ENCODE results near the gene GP1BA. TPM values are rescaled to one million over a fixed set of nuclear protein-coding genes. Genes with fewer than 3 reads are reported as not detected.

The GP1BA gene
- total and polyA plus RNA-seq, 4 donors: 0.03 to 2.3 (median 0.18) TPM; not detected in 1

GRCh38 chr17:4919511-4920047 lies 12.5 kb upstream of the GP1BA start:
- H3K4me1 ChIP-seq (ENCODE audit: control insufficient read depth in 4 of 4, insufficient read depth in 4 of 4, low read length in 3 of 4): peaks cover 3 to 22% (median 16%) of the 10 kb centered on the region in 4 donors
- DNase-seq (ENCODE audit: low spot score): no peak
- H3K27me3 ChIP-seq (ENCODE audit: control insufficient read depth in 4 of 4, insufficient read depth in 4 of 4, low read length in 3 of 4): no peaks in the 10 kb centered on the region
- H3K9ac ChIP-seq (ENCODE audit: low read depth in 1 of 2, low read length in 2 of 2): peak overlapping the region in 1 of 2 donors; percentile 34
- no peaks in the 10 kb centered on the region for H3K36me3 ChIP-seq (ENCODE audit: control insufficient read depth in 4 of 4, insufficient read depth in 3 of 4, low read depth in 1 of 4, low read length in 3 of 4)
- H3K27ac ChIP-seq (ENCODE audit: low read depth in 1 of 2, low read length in 2 of 2): peak overlapping the region; percentile 92 to 95
- H3K4me3 ChIP-seq (ENCODE audit: low read depth in 1 of 3, low read length in 3 of 3): no peak overlapping the region
- H3K9me3 ChIP-seq (ENCODE audit: control insufficient read depth in 4 of 4, low read length in 3 of 4): no peaks in the 10 kb centered on the region
- no peak for TF ChIP-seq NR2F2 (IDR thresholded peaks at IDR 0.05)
- TF ChIP-seq ZBTB33 (IDR thresholded peaks at IDR 0.05): no peak
- no peak for TF ChIP-seq GABPA (IDR thresholded peaks at IDR 0.05 in 1 of 2, conservative IDR thresholded peaks at IDR 0.05 in 1 of 2)
- TF ChIP-seq RAD21 (IDR thresholded peaks at IDR 0.05): no peak
- TF ChIP-seq HNF4G (IDR thresholded peaks at IDR 0.05): no peak
- 61% methylated on average over 8 of the region's 8 CpGs for WGBS

GRCh38 chr17:4920351-4921048 lies 11.6 kb upstream of the GP1BA start:
- TF ChIP-seq RAD21 (IDR thresholded peaks at IDR 0.05): peak in 1 of 2 donors; percentile 16
- no peak for TF ChIP-seq EGR1 (IDR thresholded peaks at IDR 0.05; ENCODE audit: low read depth in 2 of 2)
- TF ChIP-seq HNF4G (IDR thresholded peaks at IDR 0.05): no peak
- TF ChIP-seq NR2F2 (IDR thresholded peaks at IDR 0.05): no peak
- TF ChIP-seq ZBTB33 (IDR thresholded peaks at IDR 0.05): peak; percentile 74
- TF ChIP-seq TAF1 (conservative IDR thresholded peaks at IDR 0.05): peak; percentile 57
- TF ChIP-seq SP1 (IDR thresholded peaks at IDR 0.05): peak; percentile 79
- TF ChIP-seq JUND (IDR thresholded peaks at IDR 0.05): peak; percentile 45 to 57
- TF ChIP-seq RXRA (IDR thresholded peaks at IDR 0.05): peak in 1 of 2 donors; percentile 43
- TF ChIP-seq MAX (IDR thresholded peaks at IDR 0.05): no peak
- TF ChIP-seq FOXA1 (IDR thresholded peaks at IDR 0.05): no peak
- no peak for TF ChIP-seq CTCF (IDR thresholded peaks at IDR 0.05; ENCODE audit: low read depth, low read length, missing input control)
- TF ChIP-seq HNF4A (conservative IDR thresholded peaks at IDR 0.05): peak; percentile 58 to 81
- TF ChIP-seq ATF3 (IDR thresholded peaks at IDR 0.05): no peak
- peak; percentile 29 for TF ChIP-seq REST (IDR thresholded peaks at IDR 0.05)
- TF ChIP-seq YY1 (IDR thresholded peaks at IDR 0.05): peak; percentile 86
- TF ChIP-seq FOXA2 (IDR thresholded peaks at IDR 0.05): peak; percentile 31
- peak in 1 of 2 donors; percentile 47 for TF ChIP-seq GABPA (IDR thresholded peaks at IDR 0.05 in 1 of 2, conservative IDR thresholded peaks at IDR 0.05 in 1 of 2)
- H3K27ac ChIP-seq (ENCODE audit: low read depth in 1 of 2, low read length in 2 of 2): peak overlapping the region; percentile 92 to 95

More at GRCh38 chr17:4920351-4921048, 11.6 kb upstream of the GP1BA start:
- Histone ChIP-seq H3K9ac (ENCODE audit: low read depth in 1 of 2, low read length in 2 of 2) (peak overlapping the region in 1 of 2 donors; percentile 1), H3K4me3 (ENCODE audit: low read depth in 1 of 3, low read length in 3 of 3) (no peak overlapping the region), H3K36me3 (ENCODE audit: control insufficient read depth in 4 of 4, insufficient read depth in 3 of 4, low read depth in 1 of 4, low read length in 3 of 4) (no peaks in the 10 kb centered on the region), H3K27me3 (ENCODE audit: control insufficient read depth in 4 of 4, insufficient read depth in 4 of 4, low read length in 3 of 4) (no peaks in the 10 kb centered on the region), H3K4me1 (ENCODE audit: control insufficient read depth in 4 of 4, insufficient read depth in 4 of 4, low read length in 3 of 4) (peaks cover 3 to 22% (median 15%) of the 10 kb centered on the region in 4 donors), H3K9me3 (ENCODE audit: control insufficient read depth in 4 of 4, low read length in 3 of 4) (no peaks in the 10 kb centered on the region)
- DNase-seq (ENCODE audit: low spot score): no peak
- 32% methylated on average over 10 of the region's 10 CpGs for WGBS
